A673 (cell line): ENCODE measurements around the gene PISD.

Source experiments
- EZH2 ChIP-seq: fragments of 200-600 bp; sonication (generic); IDR thresholded peaks from 2 replicates; pipeline ENCODE4 v1.6.1; 2017; ENCODE audit warnings: borderline replicate concordance, low read depth, mild to moderate bottlenecking, mixed read lengths, antibody characterized with exemption, low read length; ENCODE audit not compliant: poor library complexity, severe bottlenecking
- TF ChIP-seq, protein P1 (sequence below): fragments of 300-800, 200-600 bp; sonication (generic); conservative IDR thresholded peaks from 2 replicates; pipeline ENCODE4 v1.5.1; 2017; ENCODE audit warnings: low read depth, mild to moderate bottlenecking, antibody characterized with exemption, low read length, moderate library complexity, mixed read lengths

DNA sequence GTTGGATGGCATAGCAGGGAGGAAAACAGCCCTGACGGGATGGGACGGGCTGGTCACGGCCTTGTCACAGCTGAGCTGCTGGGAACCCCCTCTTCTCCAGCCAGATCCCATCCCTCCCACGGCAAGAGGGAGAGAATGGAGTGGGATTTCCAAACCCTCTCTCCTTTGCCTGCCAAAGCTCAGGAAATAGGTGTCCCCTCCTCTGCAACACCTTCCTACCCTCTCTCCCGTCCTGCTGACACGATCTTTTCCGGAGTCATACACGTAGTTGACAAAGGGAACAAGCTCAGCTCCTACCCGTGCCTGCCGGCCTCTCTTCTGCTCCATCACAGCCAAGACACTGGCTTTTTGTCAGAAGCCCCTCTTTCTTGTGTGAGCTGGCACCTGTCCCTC, 48.1 kb downstream of the PISD start:
- TF ChIP-seq EZH2 = no peak
- TF ChIP-seq, protein P1, sequence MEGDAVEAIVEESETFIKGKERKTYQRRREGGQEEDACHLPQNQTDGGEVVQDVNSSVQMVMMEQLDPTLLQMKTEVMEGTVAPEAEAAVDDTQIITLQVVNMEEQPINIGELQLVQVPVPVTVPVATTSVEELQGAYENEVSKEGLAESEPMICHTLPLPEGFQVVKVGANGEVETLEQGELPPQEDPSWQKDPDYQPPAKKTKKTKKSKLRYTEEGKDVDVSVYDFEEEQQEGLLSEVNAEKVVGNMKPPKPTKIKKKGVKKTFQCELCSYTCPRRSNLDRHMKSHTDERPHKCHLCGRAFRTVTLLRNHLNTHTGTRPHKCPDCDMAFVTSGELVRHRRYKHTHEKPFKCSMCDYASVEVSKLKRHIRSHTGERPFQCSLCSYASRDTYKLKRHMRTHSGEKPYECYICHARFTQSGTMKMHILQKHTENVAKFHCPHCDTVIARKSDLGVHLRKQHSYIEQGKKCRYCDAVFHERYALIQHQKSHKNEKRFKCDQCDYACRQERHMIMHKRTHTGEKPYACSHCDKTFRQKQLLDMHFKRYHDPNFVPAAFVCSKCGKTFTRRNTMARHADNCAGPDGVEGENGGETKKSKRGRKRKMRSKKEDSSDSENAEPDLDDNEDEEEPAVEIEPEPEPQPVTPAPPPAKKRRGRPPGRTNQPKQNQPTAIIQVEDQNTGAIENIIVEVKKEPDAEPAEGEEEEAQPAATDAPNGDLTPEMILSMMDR = no peak
